NCI-H345 treated with DMSO at 0.1 percent for 48 hours (cell line): ENCODE results near the gene BNIP5.

Experiments
- DNase-seq: peaks from one replicate; lab custom pipeline; 2025; ENCODE audit not compliant: unreplicated experiment; lab: John Stamatoyannopoulos, UW

The BNIP5 gene

GRCh38 chr6:36269834-36270705, 66.6 kb downstream of the BNIP5 start, which contains the start of gene PNPLA1:
Gene PNPLA1 (plus strand): TSS chr6:36270060. CDS start chr6:36270460, 400 bp downstream.
- no peak for DNase-seq

- DNase-seq, result no peak
Measured at GRCh38 chr6:36268478-36269275, 68.0 kb downstream of the BNIP5 start.

DNA sequence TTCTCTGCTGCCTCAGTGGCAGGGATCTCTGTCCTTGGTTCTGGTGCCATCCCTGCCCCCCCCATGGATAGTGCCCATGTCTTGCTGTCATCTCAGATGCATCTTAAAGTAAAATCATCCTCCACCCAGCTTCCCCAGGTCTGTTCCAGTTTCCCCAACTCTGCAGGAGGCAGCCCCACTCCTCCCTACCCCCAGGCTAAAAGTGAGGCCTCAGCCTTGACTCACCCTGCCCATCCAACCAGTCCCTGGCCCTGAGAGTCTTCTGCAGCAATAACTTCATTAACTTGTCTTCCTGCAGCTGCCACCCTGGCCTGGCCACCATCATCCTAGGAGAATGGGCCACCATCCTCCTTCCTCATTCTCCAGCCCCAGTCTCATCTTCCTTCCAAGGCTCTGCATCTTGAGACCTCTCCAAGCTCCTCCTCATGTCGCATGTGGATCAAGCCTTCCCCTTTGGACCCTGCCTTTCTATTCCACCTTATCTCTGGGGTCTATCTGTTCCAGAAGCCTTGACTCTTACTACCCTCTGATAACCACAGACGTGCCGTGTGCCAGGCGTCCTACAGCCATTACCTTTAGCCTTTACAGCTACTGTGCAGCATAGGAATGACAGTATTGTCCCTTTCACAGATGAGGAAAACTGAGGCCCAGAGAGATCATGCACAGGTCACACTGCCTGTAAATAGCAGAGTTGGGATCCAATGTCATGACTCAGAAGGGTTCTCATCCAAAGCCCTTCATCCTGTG, 68.8 kb downstream of the BNIP5 start:
- DNase-seq, result no peak

DNA sequence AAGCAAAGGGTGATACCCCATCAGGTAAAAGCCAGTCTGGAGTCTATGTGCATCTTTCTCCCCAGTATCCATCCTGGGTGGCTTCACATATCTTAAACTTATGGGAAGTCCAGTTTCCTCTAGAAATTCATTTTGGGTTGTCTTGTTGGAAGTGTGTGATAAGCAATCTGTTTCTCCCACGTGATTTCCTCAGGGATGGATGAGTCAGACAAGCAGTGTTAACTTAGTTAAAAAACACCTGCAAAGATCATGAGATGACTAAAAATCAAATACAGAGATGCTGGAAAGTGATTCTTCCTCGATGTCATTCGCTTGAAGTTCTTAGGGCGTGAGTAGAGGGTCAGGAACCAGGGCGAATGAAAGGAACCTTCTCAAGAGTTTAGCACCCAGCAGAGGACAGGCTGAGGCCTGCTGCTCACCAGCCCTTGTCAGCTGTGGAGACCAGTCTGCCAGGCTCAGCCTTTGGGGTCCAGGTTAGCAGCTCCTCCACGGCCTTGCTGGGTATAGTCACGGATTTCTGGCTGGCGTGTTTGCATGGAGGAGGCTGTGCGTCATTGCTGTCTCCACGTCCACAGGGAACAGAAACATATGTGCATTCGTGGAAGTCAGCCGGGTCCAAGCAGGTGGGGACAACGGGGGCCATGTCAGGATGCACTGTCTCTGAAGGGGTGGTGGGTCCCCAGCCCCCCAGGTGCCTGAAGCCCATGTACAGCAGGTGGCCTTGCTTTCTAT, 69.6 kb downstream of the BNIP5 start:
- DNase-seq, result no peak
